GM18526 (cell line): ENCODE measurements around the gene CISTR.

ENCODE experiments used
- POLR2A ChIP-seq: IDR thresholded peaks from 3 replicates; pipeline ENCODE4 v1.6.1; 2011; ENCODE audit not compliant: insufficient read length; ENCODE audit errors: extremely low read depth

The CISTR gene

DNA sequence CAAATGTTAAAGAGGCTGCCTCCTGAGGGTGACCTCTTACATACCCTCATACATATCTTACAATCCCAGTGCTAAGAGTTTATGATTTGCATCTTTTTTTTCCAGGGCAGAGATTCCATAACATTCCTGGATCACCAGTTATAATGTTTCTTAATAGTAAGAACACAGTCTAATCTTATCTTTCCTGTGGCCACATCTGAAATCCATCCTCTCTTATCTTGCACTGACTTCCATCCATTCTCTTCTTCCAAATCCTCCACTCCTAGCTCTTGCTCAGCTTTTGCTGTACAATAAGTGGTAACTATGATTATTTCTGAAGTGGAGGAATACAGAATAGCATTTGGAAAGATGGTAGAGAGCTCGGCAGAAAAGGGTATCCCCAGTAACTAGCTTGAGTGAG is 30.8 kb downstream of the CISTR start:
- no peak for TF ChIP-seq POLR2A

DNA sequence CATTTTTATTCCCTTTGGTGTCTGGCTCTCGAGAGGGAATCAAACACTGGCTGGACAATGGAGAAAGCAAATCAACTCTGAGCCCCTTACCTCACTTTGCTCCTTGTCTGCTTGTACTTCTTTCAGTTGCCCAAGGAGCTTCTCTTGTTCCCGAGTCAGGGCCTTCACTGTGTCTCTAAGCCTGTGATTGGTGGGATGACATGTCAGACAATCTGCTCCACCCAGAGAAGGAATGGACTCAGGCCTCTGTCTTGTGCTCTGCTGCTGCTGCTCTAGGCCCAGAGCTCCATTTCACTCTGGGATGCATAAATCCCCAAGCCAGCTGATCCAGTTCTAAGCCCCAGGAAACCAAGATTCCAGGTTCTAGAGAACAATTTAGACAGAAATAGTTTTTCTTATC is 32.1 kb downstream of the CISTR start:
- TF ChIP-seq POLR2A: no peak

DNA sequence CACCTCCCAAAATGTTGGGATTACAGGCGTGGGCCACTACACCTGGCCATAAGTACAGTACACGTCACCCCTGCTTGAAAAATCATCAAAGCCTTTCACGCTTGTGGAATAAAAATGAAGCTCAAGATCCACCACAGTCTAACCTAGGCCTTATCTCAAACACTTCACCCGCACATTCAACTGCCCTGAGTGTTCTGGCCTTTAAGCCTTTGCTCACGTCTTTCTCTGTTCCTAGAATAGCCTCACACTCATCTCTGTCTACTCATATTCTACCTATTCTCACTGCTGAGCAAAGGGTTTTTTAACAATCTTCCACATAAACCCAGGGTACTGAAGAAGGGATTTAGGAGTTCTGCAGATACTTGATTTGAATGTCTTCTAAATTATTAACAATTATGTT is 34.5 kb downstream of the CISTR start:
- TF ChIP-seq POLR2A: no peak

DNA sequence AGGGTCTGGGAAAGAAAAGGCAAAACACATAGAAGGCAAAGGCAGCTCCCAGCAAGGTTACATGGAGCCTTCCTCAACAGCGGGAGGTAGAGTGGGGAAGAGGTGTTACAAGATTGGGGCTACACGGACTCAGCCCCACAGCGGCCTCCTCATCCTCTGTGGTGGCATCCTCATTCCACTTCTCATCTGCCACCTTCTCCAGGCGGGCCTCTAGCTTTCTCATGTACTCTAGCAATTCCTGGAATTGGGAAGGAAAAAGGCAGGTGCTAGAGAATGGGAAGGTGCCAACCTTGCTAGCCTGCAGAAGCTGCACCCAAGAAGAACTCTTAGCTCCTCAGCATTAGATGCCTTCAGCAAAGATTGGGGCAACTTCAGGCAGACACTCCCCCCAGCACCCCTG is 37.8 kb downstream of the CISTR start:
- no peak for TF ChIP-seq POLR2A

DNA sequence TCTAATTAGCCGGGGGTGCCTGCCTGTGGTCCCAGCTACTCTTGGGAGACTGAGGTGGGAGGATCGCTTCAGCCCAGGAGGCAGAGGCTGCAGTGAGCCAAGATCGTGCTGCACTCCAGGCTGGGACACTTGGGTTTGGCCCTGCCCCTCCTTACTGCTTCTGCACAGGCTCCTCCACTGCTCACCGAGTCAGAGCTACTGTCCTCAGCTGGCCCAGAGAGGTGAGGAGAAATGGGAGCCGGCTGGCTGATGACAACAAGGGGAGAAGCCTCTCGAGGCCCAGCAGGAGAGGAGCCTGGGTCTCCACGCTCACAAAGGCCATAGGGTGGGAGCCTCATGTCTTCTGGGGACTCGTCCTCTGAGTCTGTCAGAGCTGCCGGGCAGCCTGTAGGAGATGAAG is 38.3 kb downstream of the CISTR start:
- no peak for TF ChIP-seq POLR2A

DNA sequence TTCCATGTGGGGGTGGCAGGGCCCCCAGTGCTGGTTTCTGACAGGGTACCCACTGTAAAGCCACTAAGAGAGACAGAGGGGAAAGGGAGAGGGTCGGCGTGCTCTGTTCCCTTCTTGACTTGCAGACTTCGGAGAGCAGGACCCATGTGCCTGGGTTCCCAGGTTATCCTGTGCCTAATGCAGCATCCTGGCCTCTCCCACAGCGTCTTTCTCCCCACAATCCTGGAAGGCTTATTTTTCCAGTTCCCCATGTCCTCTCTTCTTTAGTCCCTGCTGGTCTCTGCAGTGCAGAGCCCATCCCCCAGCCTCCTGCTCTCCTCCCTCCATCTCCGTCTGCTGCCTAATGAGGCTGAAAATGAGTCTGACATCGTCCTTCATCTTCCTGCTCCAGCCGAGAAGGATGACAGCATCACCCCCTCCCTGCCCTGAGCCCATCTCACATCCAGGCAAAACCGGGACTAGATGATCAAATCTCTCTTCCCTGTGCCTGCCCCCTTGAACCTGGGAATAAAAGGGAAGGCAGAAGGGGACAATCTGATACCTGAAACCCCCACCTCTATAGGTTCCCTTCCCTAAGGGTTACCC is 39.6 kb downstream of the CISTR start:
- no peak for TF ChIP-seq POLR2A

DNA sequence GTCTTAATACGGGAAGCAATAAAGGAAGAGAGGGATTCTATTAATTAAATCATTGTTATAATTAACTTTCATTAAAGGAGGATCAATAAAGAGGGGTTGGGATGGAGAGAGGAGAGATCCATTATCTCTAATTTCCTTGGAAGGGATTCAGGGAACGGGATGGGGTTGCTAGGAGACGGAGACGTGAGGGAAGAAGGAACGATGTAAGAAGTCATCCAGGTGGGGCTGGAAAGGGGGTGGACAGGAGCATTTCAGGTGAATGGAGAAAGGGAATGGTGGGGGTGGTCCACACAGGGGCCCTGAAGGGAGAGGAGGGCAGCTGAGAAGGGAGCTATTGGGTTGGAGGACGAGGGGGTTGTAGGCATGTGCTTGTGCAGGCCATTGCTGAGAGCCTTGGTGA is 41.7 kb downstream of the CISTR start:
- TF ChIP-seq POLR2A: no peak

DNA sequence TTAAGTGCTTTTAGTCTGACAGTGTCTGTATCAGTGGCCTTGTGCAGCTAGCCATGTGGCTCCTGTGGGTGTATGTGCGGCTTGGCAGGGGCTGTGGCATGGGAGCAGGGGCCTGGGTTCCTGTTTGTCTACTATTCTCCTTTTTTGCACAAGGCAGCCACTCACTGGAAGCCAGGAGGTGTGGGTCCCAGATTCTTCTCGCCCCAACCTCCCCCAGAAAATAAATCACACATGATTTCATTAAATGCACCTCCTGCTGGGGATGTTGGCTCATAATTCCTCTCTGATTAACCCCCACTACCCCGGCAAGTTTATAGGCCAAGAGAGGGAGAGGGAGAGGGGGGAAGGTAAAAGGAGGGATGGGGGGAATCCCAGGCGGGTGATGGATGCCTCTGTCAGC is 42.1 kb downstream of the CISTR start:
- no peak for TF ChIP-seq POLR2A

DNA sequence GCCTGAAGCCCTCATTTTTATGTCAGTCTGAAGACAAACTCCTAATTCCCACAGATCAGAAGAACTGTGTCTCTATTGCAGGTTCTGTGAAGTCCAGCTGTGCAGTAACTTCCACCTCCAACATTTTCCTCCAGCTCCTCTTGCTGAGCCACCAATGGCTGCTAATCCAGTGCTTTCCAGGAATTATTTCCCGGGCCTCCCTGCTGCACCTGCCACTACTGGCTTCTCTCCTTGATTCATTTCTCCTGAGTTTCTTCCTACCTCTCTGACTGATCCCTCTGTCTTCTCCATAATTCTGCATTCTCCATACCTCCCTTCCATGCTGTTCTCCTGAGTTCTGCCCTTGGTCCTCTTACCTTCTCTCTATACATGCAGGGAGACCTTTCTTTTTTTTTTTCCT is 45.7 kb downstream of the CISTR start:
- no peak for TF ChIP-seq POLR2A

DNA sequence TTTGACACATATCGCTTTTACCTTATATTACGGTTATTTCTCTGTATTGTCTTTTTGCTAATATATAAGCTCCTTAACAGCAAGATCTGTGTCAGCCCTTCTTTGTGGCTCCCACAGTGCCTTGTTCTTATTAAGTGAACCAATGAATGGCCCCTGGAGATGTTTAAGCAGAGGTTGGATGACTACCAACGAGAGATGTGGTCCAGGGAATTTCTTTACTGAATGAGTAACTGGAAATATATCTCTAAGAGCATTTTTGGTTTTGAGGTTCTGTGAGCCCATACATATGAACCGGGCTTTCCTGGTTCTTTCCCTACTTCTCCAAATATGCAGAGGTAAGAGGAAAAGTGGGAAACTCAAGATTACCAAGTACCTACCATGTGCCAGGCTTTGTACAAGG is 48.0 kb downstream of the CISTR start:
- TF ChIP-seq POLR2A: no peak

DNA sequence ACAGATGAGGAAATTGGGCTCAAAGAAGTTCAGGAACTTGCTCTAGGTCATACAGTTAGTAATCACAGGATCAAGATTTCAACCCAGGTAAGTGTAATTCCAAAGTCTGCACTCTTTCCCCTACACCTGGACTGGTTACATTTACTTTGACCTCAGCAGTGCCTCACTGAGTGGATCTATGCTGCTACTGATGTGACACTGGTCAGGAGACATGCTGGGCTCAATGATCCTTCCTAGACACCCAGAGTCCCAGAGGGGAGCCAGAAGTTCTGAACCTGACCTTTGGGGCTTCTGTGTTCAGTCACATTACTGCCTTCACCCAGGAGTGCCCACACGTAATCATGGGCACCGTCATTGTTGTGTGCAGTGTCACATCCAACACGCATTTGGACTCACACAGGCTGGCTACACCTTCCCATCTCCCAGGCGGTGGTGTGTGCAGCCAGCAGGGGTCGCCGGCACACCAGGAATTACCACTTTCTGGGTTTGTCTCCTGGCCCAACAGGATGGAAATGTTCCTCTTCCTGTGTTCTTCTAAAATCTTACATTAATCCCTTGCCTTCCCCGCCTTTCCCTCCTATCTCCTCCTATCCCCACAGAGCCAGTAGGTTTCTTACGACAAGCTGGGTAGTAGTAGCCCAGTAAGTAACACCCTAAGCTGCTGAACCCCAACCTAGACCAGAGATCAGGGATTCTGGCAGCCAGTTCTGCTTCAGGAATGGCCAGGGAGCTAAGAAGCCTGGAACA is 50.1 kb downstream of the CISTR start:
- TF ChIP-seq POLR2A: no peak

DNA sequence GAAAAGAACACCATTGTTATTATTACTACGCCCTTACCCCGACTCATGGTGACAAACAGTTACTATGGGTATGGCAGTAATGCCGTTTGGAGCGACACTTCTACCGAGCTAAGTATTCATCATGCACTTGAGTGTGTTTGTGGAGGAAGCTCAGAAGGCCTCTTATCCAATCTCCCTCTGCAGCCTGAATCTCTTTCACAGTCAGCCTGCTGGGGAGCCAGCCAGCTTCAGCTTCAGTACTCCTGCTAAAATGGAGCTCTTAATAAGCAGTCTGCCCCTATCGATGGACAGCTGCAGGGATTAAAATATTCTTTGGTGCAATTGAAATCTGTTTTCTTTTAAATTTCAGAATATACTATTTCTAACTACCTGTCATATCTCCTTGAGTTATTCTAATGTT is 51.2 kb downstream of the CISTR start:
- TF ChIP-seq POLR2A: no peak

DNA sequence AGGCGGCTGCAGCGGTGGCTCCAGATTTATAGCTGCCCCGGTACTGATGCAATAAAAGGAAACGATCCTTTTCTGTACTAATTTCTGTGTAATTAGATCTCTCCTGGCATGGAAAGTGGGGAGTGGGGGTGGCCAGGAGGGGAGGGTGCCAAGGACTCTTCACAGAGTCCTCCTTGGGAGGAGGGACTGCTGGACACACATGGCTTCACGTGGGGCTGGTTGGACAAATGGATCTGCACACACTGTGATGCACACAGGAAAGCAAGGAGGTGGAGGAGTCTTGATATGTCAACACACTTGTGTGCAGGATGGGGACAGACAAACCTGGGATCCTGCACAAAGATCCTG is 52.1 kb downstream of the CISTR start:
- no peak for TF ChIP-seq POLR2A

DNA sequence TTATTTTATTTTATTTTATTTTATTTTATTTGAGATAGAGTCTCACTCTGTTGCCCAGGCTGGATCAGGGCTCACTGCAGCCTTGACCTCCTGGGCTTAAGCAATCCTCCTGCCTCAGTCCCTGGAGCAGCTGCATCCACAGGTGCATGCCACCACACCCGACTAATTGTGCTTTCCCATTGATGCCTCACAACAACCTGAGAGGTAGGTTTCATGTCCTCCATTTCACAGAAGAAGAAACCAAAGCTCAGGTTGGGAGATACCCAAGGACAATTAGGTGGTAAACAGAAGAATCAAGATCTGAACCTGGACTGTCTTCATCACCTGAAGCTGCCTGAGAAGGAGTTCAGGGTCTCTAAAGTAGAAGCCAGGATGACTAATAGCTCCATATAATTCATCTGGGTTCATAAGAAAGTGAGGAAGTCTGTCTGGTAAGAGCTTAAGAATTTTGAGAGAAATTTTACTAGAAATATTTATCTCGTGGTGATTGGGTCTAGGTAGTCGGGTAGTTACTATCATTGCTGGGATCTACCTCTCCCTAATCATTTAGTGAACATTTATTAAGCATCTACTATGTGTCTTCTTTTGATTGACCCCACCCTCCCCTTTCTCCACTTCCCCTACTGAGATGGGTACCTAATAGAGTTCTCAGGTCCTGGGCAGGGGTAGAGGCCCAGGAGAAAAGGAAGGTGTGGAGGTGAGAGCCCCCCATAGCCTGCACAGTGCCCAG is 52.7 kb downstream of the CISTR start:
- no peak for TF ChIP-seq POLR2A

DNA sequence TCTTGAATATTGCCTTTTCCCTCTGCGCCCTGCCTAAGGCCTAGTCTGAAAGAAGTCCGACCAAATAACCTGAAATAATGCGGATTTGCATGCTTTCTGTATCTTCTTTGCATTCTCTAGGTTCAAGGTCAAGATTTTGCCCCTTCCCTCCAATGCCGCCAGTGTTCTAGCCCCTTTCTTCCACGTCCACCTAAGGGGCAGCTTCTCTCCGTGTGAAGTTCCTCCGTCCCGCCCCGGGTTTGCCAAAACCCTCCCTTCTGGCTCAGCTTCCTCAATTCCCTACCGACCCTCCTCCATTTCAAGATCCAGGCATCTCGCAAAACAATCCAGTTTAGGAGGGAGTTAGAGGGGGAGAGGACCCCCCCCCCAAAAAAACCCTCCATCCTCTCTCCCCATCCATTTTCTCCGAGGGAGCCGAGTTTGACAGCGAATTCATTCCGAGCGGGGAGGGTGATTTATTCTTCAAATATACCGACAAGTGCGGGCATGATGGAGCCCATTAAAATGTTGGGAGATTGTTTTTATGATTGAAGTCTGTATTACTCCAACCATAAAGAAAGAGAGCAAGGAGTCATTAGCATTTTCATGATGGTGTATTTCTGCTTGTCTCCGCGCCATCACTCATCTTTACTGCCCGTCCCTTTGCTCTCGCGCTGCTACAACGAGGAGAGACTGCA is 55.0 kb downstream of the CISTR start:
- TF ChIP-seq POLR2A: no peak
